ENCODE data around the gene COL5A1. TPM values are rescaled to one million over a fixed set of nuclear protein-coding genes. Genes with fewer than 3 reads are reported as not detected.

Gene COL5A1
- total and polyA plus RNA-seq, 2 donors from 2014 or later = 2.4 to 23.8 TPM

DNA sequence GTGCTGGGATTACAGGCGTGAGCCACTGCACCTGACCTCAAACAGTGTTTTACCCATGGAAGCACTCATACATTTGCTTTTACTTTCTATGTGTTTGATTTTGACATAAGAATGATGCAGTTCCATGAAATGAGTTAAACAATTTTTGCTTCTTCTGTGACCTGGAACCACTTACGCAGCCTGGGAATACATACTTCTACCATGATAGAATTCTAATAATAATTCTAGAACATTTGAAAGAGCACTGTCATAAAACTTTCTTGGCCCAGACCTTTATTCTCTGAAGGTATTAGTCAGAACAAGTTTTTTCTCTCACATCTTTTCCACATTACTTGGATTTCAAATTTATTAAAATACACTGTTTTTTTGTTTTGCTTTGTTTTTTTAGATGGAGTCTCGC lies 25.3 kb upstream of the COL5A1 start:
- no peaks in the 10 kb centered on the region for H3K36me3 ChIP-seq (ENCODE audit: control insufficient read depth in 2 of 3, insufficient read depth in 3 of 3, low read length in 3 of 3)
- peaks cover 0 to 13% (median 0%) of the 10 kb centered on the region in 3 donors for H3K9me3 ChIP-seq (ENCODE audit: control insufficient read depth in 2 of 3, insufficient read depth in 1 of 3, low read length in 3 of 3)
- TF ChIP-seq, protein P1, sequence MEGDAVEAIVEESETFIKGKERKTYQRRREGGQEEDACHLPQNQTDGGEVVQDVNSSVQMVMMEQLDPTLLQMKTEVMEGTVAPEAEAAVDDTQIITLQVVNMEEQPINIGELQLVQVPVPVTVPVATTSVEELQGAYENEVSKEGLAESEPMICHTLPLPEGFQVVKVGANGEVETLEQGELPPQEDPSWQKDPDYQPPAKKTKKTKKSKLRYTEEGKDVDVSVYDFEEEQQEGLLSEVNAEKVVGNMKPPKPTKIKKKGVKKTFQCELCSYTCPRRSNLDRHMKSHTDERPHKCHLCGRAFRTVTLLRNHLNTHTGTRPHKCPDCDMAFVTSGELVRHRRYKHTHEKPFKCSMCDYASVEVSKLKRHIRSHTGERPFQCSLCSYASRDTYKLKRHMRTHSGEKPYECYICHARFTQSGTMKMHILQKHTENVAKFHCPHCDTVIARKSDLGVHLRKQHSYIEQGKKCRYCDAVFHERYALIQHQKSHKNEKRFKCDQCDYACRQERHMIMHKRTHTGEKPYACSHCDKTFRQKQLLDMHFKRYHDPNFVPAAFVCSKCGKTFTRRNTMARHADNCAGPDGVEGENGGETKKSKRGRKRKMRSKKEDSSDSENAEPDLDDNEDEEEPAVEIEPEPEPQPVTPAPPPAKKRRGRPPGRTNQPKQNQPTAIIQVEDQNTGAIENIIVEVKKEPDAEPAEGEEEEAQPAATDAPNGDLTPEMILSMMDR (IDR thresholded peaks at IDR 0.05; ENCODE audit: borderline replicate concordance, extremely low read depth, insufficient read depth) = no peak
- DNase-seq (no peak), FAIRE-seq (no peak)
- no peak overlapping the region for H3K27ac ChIP-seq (ENCODE audit: low read depth in 2 of 2, low read length in 2 of 2)
- H3K4me3 ChIP-seq (ENCODE audit: low read length in 3 of 3) = no peak overlapping the region
- H3K9ac ChIP-seq (ENCODE audit: low read length in 3 of 3) = no peak overlapping the region
- no peaks in the 10 kb centered on the region for H3K27me3 ChIP-seq (ENCODE audit: control insufficient read depth, insufficient read depth, low read length)
- intact Hi-C loops (cut with DNase I) = no loop called here
- H3K4me1 ChIP-seq (ENCODE audit: control insufficient read depth in 2 of 3, insufficient read depth in 2 of 3, low read depth in 1 of 3, low read length in 3 of 3) = no peaks in the 10 kb centered on the region

DNA sequence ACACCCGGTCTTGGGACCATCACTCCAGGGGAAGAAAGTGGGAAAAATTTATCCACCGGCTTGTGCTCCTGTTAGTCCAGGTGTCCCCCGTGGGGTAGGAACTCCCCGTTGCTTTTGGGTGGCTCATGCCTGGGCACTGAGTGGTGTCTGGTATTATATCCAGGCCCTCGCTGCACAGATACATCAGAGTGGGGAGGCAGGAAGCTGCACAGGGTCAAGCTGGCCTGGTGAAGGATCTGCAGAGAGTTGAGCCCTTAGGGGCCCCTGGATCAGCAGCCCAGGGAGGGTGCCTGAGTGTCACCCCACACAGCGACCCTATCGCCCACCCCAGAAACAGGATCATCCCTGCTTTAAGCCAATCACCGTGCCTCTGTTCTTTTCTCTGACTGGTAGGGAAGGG lies 24.4 kb upstream of the COL5A1 start:
- Histone ChIP-seq H3K36me3 (ENCODE audit: control insufficient read depth in 2 of 3, insufficient read depth in 3 of 3, low read length in 3 of 3) (no peaks in the 10 kb centered on the region), H3K27me3 (ENCODE audit: control insufficient read depth, insufficient read depth, low read length) (no peaks in the 10 kb centered on the region), H3K4me3 (ENCODE audit: low read length in 3 of 3) (no peak overlapping the region), H3K9me3 (ENCODE audit: control insufficient read depth in 2 of 3, insufficient read depth in 1 of 3, low read length in 3 of 3) (peaks cover 0 to 8% (median 0%) of the 10 kb centered on the region in 3 donors), H3K9ac (ENCODE audit: low read length in 3 of 3) (no peak overlapping the region), H3K4me1 (ENCODE audit: control insufficient read depth in 2 of 3, insufficient read depth in 2 of 3, low read depth in 1 of 3, low read length in 3 of 3) (no peaks in the 10 kb centered on the region), H3K27ac (ENCODE audit: low read depth in 2 of 2, low read length in 2 of 2) (no peak overlapping the region)
- DNase-seq (peak in 1 of 5 donors; percentile 11), FAIRE-seq (no peak)
- TF ChIP-seq, protein P1 (IDR thresholded peaks at IDR 0.05; ENCODE audit: borderline replicate concordance, extremely low read depth, insufficient read depth) = no peak
- intact Hi-C loops (cut with DNase I) = no loop called here

DNA sequence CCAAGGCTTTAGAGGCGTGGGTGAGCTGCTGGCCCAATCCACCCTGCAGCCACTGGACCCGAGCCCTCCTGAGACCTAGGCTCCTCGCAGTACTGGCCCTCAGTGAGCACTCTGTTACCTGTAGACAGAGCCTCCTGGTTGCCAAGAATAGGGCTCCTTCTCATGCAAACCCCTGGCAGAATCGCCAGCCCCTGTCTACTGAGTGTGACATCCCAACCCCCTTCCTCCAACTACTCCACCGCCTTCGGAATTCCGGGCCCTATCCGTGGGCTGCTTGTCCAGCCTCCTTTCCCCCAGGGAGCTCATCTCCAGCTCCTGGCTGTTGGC lies 23.8 kb upstream of the COL5A1 start:
- Histone ChIP-seq H3K27ac (ENCODE audit: low read depth in 2 of 2, low read length in 2 of 2) (no peak overlapping the region), H3K9ac (ENCODE audit: low read length in 3 of 3) (no peak overlapping the region), H3K36me3 (ENCODE audit: control insufficient read depth in 2 of 3, insufficient read depth in 3 of 3, low read length in 3 of 3) (no peaks in the 10 kb centered on the region), H3K4me3 (ENCODE audit: low read length in 3 of 3) (no peak overlapping the region), H3K4me1 (ENCODE audit: control insufficient read depth in 2 of 3, insufficient read depth in 2 of 3, low read depth in 1 of 3, low read length in 3 of 3) (no peaks in the 10 kb centered on the region), H3K27me3 (ENCODE audit: control insufficient read depth, insufficient read depth, low read length) (no peaks in the 10 kb centered on the region), H3K9me3 (ENCODE audit: control insufficient read depth in 2 of 3, insufficient read depth in 1 of 3, low read length in 3 of 3) (peaks cover 0 to 2% (median 0%) of the 10 kb centered on the region in 3 donors)
- intact Hi-C loops (cut with DNase I) = no loop called here
- TF ChIP-seq, protein P1 (IDR thresholded peaks at IDR 0.05; ENCODE audit: borderline replicate concordance, extremely low read depth, insufficient read depth) = no peak
- DNase-seq (peak in 1 of 5 donors; percentile 13), FAIRE-seq (no peak)

DNA sequence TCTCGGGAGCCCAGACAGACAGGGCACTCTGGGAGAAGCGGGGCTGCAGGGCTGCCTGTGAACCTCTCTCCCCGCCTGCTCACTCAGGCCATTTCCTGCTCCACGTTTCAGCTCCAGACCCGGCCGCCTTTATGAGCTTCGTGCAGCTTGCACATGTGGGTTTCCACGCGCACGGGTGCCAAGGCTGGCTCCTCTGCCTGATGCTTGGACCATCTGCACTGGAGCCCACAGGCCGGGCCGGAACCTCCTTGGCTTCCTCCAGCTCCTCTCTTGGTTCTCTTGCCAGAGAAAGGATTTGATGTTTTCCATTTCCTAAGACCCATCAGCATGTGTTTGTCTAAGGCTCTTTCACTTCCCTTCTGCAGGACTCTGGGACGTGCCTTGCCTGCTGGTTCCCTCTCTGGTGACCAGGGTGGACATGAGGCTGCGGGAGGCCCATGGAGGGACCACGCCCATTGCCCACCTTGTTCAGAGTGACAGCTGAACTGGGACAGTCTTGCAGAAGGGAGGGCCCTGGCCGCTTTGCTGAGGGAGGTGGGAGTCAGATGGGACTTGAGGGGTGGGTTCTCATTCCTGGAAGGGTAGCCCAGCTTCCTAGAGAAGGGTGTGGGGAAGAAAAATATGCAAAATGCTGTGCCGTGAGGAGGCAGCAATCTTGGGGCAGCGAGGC lies 23.3 kb upstream of the COL5A1 start:
- TF ChIP-seq, protein P1 (IDR thresholded peaks at IDR 0.05; ENCODE audit: borderline replicate concordance, extremely low read depth, insufficient read depth) = no peak
- intact Hi-C loops (cut with DNase I) = no loop called here
- FAIRE-seq = no peak
- H3K9ac ChIP-seq (ENCODE audit: low read length in 3 of 3) = no peak overlapping the region
- no peak overlapping the region for H3K4me3 ChIP-seq (ENCODE audit: low read length in 3 of 3)
- H3K4me1 ChIP-seq (ENCODE audit: control insufficient read depth in 2 of 3, insufficient read depth in 2 of 3, low read depth in 1 of 3, low read length in 3 of 3) = no peaks in the 10 kb centered on the region
- H3K27me3 ChIP-seq (ENCODE audit: control insufficient read depth, insufficient read depth, low read length) = no peaks in the 10 kb centered on the region
- no peak overlapping the region for H3K27ac ChIP-seq (ENCODE audit: low read depth in 2 of 2, low read length in 2 of 2)
- DNase-seq = peak in 2 of 5 donors; percentile 25 to 69
- no peaks in the 10 kb centered on the region for H3K36me3 ChIP-seq (ENCODE audit: control insufficient read depth in 2 of 3, insufficient read depth in 3 of 3, low read length in 3 of 3)
- no peaks in the 10 kb centered on the region for H3K9me3 ChIP-seq (ENCODE audit: control insufficient read depth in 2 of 3, insufficient read depth in 1 of 3, low read length in 3 of 3)
